Measurements from ENCODE around the gene DUSP6.

- TF ChIP-seq CTCF (IDR thresholded peaks at IDR 0.05) = no peak
- no peak for TF ChIP-seq POLR2A (IDR thresholded peaks at IDR 0.05; ENCODE audit: low read length)
- TF ChIP-seq USF2 (IDR thresholded peaks at IDR 0.05) = no peak
- no peak for TF ChIP-seq ELK1 (IDR thresholded peaks at IDR 0.05; ENCODE audit: low read depth, low read length)
- no peak for TF ChIP-seq PHF8 (IDR thresholded peaks at IDR 0.05; ENCODE audit: borderline replicate concordance, low read depth)
- no peak for TF ChIP-seq ESRRA (IDR thresholded peaks at IDR 0.05; ENCODE audit: borderline replicate concordance, low read length)
- no peak for TF ChIP-seq ZFP36 (IDR thresholded peaks at IDR 0.05; ENCODE audit: borderline replicate concordance, partially characterized antibody)
- no peak for TF ChIP-seq SMC3 (IDR thresholded peaks at IDR 0.05)
- TF ChIP-seq MYC (IDR thresholded peaks at IDR 0.05; ENCODE audit: borderline replicate concordance, low read length) = no peak
These were observed 16.7 kb downstream of the DUSP6 start for GRCh38 chr12:89335452-89336244.
